K562 (cell line): ENCODE measurements around the gene IGFALS. TPM values are rescaled to one million over a fixed set of nuclear protein-coding genes. Genes with fewer than 3 reads are reported as not detected.

Experiments used
- ARID2 ChIP-seq: fragments of 450-650 bp; IDR thresholded peaks from 2 replicates; pipeline ENCODE4 v1.6.1; 2017; ENCODE audit warnings: antibody characterized with exemption, mild to moderate bottlenecking
- CCAR2 ChIP-seq: fragments of 200-400 bp; formaldehyde crosslinking; IDR thresholded peaks from 2 replicates; pipeline ENCODE4 v1.6.1; 2017; ENCODE audit warnings: mild to moderate bottlenecking, low read depth, low read length
- E4F1 ChIP-seq: fragments of 250-450 bp; sonication (Bioruptor Pico); IDR thresholded peaks from 2 replicates; pipeline ENCODE4 v1.5.0; 2021; ENCODE audit warnings: mild to moderate bottlenecking, borderline replicate concordance
- ETV1 ChIP-seq: fragments of 450-650 bp; conservative IDR thresholded peaks from 2 replicates; pipeline ENCODE4 v1.6.1; 2016; ENCODE audit warnings: missing genetic modification characterization, control low read depth, low read depth, missing compliant biosample characterization
- MLLT1 ChIP-seq, 2 experiments: fragments of 450-650 bp; IDR thresholded peaks; 2 replicates each; pipeline ENCODE4 v1.6.1; 2016
- RB1 ChIP-seq: fragments of 450-650 bp; IDR thresholded peaks from 2 replicates; pipeline ENCODE4 v1.6.1; 2017; ENCODE audit warnings: low read depth, mild to moderate bottlenecking
- SAFB ChIP-seq: fragments of 200-400 bp; formaldehyde crosslinking; IDR thresholded peaks from 2 replicates; pipeline ENCODE4 v1.6.1; 2017; ENCODE audit warnings: low read depth, low read length, borderline replicate concordance
- ZBTB33 ChIP-seq: sonication (generic); formaldehyde crosslinking; IDR thresholded peaks from 2 replicates; pipeline ENCODE4 v1.8.1; 2023; ENCODE audit warnings: mild to moderate bottlenecking, missing genetic modification reagents
- ZBTB40 ChIP-seq, 2 experiments: fragments of 450-650 bp in 1 of 2; sonication (generic) in 1 of 2; formaldehyde crosslinking in 1 of 2; IDR thresholded peaks; 2 replicates each; pipeline versions ENCODE4 v1.7.1 to v1.9.0; 2016 to 2022; ENCODE audit warnings: inconsistent platforms in 1 of 2, mild to moderate bottlenecking in 1 of 2, missing genetic modification reagents in 1 of 2
- ZNF277 ChIP-seq: fragments of 250-450 bp; sonication (Bioruptor Pico); IDR thresholded peaks from 2 replicates; pipeline ENCODE4 v1.8.0; 2022; ENCODE audit warnings: inconsistent platforms, mild to moderate bottlenecking, moderate library complexity, borderline replicate concordance
- polyA plus RNA-seq, 8 experiments: library from polyadenylated mRNA; depleted of rRNA in 4 of 8; stranded (reverse) in 5 of 8; unstranded in 3 of 8; fragments of >200 nt; fragmentation: Nextera tagmentation in 2 of 8; fragmentation: Illumina TruSeq in 1 of 8; extraction: Ambion mirVana in 2 of 8; extraction: Trizol in 1 of 8; gene quantifications; 2 replicates each; pipeline versions ENCODE4 v1.2.1 to v1.2.3, GENCODE V29; 2011 to 2014; ENCODE audit warnings: inconsistent platforms in 1 of 8, missing spikeins in 1 of 8
- total RNA-seq, 7 experiments: library from RNA; depleted of rRNA in 6 of 7; stranded (reverse); fragments of >200 nt in 6 of 7; fragmentation: Illumina TruSeq in 2 of 7; extraction: Trizol in 2 of 7; gene quantifications; 2 replicates each; pipeline versions ENCODE4 v1.2.1 to v1.2.3, GENCODE V29; 2011 to 2021; ENCODE audit warnings: low replicate concordance in 1 of 7

The IGFALS gene
- total and polyA plus RNA-seq, 9 of the 15 experiments (the other 6 are each of a cell fraction or from before 2014, with no cell fraction given): not detected

- TF ChIP-seq ZBTB40 (IDR thresholded peaks at IDR 0.05): no peak
- no peak for TF ChIP-seq ZBTB40 (CRISPR knock-in tag; IDR thresholded peaks at IDR 0.05)
- no peak for TF ChIP-seq ZNF277 (CRISPR knock-in tag)
- peak; percentile 22; the same call in 1 of the 2 replicates for TF ChIP-seq SAFB
- TF ChIP-seq MLLT1 (IDR thresholded peaks at IDR 0.05): 0 out of 4 replicates have a peak, but pooled peaks of 1 of the 2 experiments have one; percentile 25
- no peak for TF ChIP-seq ZBTB33 (CRISPR knock-in tag)
- TF ChIP-seq RB1: no peak
- no peak for TF ChIP-seq E4F1 (CRISPR knock-in tag)
- TF ChIP-seq ARID2: no peak
- no peak for TF ChIP-seq ETV1
- no peak for TF ChIP-seq CCAR2
These were observed 21.1 kb downstream of the IGFALS start, which contains the start of gene EME2 (continued) for GRCh38 chr16:1772362-1772907.
